ENCODE measurements around the gene TGFB1. TPM values are rescaled to one million over a fixed set of nuclear protein-coding genes. Genes with fewer than 3 reads are reported as not detected.

TGFB1 gene
- total and polyA plus RNA-seq, 2 of the 13 experiments (the other 11 are each of a cell fraction or from before 2014, with no cell fraction given) = 4.1 to 5.4 TPM

GRCh38 chr19:41397086-41398049 lies 43.6 kb upstream of the TGFB1 start, which contains the start of the genes BCKDHA and EXOSC5 (continued):
- TF ChIP-seq EEA1 (CRISPR knock-in tag; IDR thresholded peaks at IDR 0.05; ENCODE audit: borderline replicate concordance) (0 out of 2 replicates have a peak, but pooled peaks have one; percentile 18), STAT6 (CRISPR knock-in tag; IDR thresholded peaks at IDR 0.05; ENCODE audit: borderline replicate concordance) (no peak), NCOA1 (CRISPR knock-in tag; IDR thresholded peaks at IDR 0.05) (no peak), ZNF556 (CRISPR knock-in tag; IDR thresholded peaks at IDR 0.05; ENCODE audit: borderline replicate concordance) (no peak; the same call in 1 of the 2 replicates), SNAPC2 (CRISPR knock-in tag; IDR thresholded peaks at IDR 0.05) (no peak), DMAP1 (CRISPR knock-in tag; IDR thresholded peaks at IDR 0.05) (peak; percentile 97), ZBTB42 (CRISPR knock-in tag; IDR thresholded peaks at IDR 0.05) (no peak), HOMEZ (CRISPR knock-in tag; IDR thresholded peaks at IDR 0.05; ENCODE audit: low read depth) (no peak), ZNF280B (CRISPR knock-in tag; IDR thresholded peaks at IDR 0.05; ENCODE audit: borderline replicate concordance) (peak; percentile 31; the same call in 1 of the 2 replicates), ZNF614 (CRISPR knock-in tag; IDR thresholded peaks at IDR 0.05; ENCODE audit: borderline replicate concordance) (peak; percentile 56; the same call in 1 of the 2 replicates), ZFYVE20 (CRISPR knock-in tag; IDR thresholded peaks at IDR 0.05; ENCODE audit: borderline replicate concordance, low read depth) (no peak), THAP9 (CRISPR knock-in tag; IDR thresholded peaks at IDR 0.05; ENCODE audit: borderline replicate concordance) (peak; percentile 99), ZBTB20 (CRISPR knock-in tag; IDR thresholded peaks at IDR 0.05; ENCODE audit: borderline replicate concordance, low read depth) (no peak), ARNTL (CRISPR knock-in tag; IDR thresholded peaks at IDR 0.05) (peak; percentile 94), ZNF331 (CRISPR knock-in tag; IDR thresholded peaks at IDR 0.05) (peak; percentile 60; the same call in 1 of the 2 replicates), RFX3 (CRISPR knock-in tag; IDR thresholded peaks at IDR 0.05) (no peak), POLR2AphosphoS2 (IDR thresholded peaks at IDR 0.05; ENCODE audit: low read depth, low read length) (no peak), ZSCAN30 (CRISPR knock-in tag; IDR thresholded peaks at IDR 0.05) (no peak), ZNF616 (CRISPR knock-in tag; IDR thresholded peaks at IDR 0.05; ENCODE audit: low read depth) (no peak)

All from HepG2 (cell line).